Body of pancreas (tissue), 4 donors: ENCODE measurements around the gene NOVA2.

Experiments
- POLR2A ChIP-seq, 3 donors: fragments of 450-650 bp; IDR thresholded peaks; one replicate each; pipeline ENCODE4 v1.6.1; 2016; ENCODE audit warnings: antibody characterized with exemption in 3 of 3, mild to moderate bottlenecking in 2 of 3
- TF ChIP-seq, protein P1 (sequence below), 7 experiments: fragments of 450-650 bp in 4 of 7; fragments of 200-600 bp in 3 of 7; sonication (generic) in 3 of 7; IDR thresholded peaks; one replicate each; pipeline ENCODE4 v1.5.1; 2016 to 2019; ENCODE audit warnings: antibody characterized with exemption in 7 of 7

DNA sequence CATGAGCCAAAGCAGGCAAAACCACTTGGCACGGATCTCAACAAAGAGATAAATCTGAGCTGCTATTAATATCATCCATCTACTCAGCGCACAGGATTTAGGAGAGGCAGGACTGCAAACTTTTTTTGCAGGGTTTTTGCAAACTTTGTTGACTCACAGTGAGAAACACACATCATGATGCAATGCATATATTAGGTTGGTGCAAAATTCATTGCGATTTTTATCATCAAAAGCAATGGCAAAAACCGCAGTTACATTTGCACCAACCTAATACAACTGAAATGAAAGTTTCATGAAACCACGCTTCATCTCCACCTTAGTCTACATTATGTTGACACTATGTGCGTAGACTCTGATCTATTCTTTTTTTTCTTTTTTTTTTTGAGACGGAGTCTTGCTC, 4.5 kb upstream of the NOVA2 start:
- TF ChIP-seq, protein P1, sequence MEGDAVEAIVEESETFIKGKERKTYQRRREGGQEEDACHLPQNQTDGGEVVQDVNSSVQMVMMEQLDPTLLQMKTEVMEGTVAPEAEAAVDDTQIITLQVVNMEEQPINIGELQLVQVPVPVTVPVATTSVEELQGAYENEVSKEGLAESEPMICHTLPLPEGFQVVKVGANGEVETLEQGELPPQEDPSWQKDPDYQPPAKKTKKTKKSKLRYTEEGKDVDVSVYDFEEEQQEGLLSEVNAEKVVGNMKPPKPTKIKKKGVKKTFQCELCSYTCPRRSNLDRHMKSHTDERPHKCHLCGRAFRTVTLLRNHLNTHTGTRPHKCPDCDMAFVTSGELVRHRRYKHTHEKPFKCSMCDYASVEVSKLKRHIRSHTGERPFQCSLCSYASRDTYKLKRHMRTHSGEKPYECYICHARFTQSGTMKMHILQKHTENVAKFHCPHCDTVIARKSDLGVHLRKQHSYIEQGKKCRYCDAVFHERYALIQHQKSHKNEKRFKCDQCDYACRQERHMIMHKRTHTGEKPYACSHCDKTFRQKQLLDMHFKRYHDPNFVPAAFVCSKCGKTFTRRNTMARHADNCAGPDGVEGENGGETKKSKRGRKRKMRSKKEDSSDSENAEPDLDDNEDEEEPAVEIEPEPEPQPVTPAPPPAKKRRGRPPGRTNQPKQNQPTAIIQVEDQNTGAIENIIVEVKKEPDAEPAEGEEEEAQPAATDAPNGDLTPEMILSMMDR (IDR thresholded peaks at IDR 0.05) = no peak
- no peak for TF ChIP-seq POLR2A (IDR thresholded peaks at IDR 0.05)
